HL-60/S4 treated with retinoic acid at 250 ng/mL for 4 days and 3 days (cell line): ENCODE measurements around the gene BPIFA3.
"Not testable (repeated sequence)": the region's sequence is repeated elsewhere in the genome, so short reads cannot be mapped to it uniquely, and the experiment has no call there.

Experiments
- in situ Hi-C: fragments of 300-500 bp; cut with MboI; formaldehyde crosslinking; loops from 2 replicates; pipeline ENCODE4 v1.7.0; 2022; ENCODE audit warnings: low sequenced_read_pairs

Gene BPIFA3

GRCh38 chr20:33217052-33217451, at the start of gene BPIFA3:
BPIFA3 (plus strand) TSS chr20:33217352; CDS start chr20:33217537, 185 bp downstream.
- in situ Hi-C loops: no loop called here

- in situ Hi-C loops: no loop called here
These were observed 49.3 kb upstream of the BPIFA3 start, which contains the start of gene BPIFA2 for GRCh38 chr20:33167859-33168258. BPIFA2 (plus strand) TSS chr20:33168159; CDS start chr20:33169146, 987 bp downstream.

- in situ Hi-C loops: no loop called here
These were observed 47.9 kb upstream of the BPIFA3 start for GRCh38 chr20:33169176-33169794.

GRCh38 chr20:33172781-33173180, 44.4 kb upstream of the BPIFA3 start:
- in situ Hi-C loops: no loop called here

GRCh38 chr20:33175123-33175522, 42.0 kb upstream of the BPIFA3 start:
- in situ Hi-C loops: no loop called here

- in situ Hi-C loops: no loop called here
These were observed 41.1 kb upstream of the BPIFA3 start for GRCh38 chr20:33176101-33176500.

DNA sequence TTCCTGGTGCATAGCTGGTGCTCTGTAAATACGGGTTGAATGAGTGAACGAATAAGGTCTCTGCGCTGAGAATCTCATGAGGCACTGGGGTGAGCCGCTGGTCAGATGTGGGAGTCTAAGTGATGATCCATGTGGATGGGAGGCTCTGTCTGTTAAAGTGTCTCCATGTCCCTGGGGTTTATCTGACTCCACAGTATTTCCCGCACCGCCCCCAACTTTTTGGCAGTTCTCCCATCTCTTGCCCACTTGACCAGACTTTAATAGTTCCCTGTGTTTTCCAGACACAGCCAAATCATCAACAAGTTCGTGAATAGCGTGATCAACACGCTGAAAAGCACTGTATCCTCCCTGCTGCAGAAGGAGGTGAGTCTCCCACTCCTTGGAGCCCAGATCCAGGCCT, 39.3 kb upstream of the BPIFA3 start:
- in situ Hi-C loops: no loop called here

GRCh38 chr20:33178726-33179125, 38.4 kb upstream of the BPIFA3 start:
- in situ Hi-C loops: no loop called here

DNA sequence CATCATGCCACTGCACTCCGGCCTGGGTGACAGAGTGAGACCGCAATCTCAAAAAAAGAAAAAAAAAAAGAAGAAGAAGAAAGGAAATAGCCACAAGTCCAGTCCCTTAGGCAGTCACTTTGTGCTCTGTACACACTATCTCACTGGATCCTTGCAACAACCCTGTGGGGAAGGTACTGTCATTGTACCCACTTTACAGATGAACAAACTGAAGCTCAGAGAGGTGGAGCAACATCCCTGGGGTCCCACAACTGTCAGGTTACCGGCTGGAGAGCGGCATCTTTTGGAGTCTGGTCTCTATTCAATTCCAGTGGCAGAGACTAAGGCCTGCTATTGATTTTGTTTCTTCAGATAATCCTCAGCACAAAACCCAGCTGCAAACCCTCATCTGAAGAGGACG, 37.0 kb upstream of the BPIFA3 start:
- in situ Hi-C loops: no loop called here

- in situ Hi-C loops: no loop called here
These were observed 35.6 kb upstream of the BPIFA3 start for GRCh38 chr20:33181482-33182093.

DNA sequence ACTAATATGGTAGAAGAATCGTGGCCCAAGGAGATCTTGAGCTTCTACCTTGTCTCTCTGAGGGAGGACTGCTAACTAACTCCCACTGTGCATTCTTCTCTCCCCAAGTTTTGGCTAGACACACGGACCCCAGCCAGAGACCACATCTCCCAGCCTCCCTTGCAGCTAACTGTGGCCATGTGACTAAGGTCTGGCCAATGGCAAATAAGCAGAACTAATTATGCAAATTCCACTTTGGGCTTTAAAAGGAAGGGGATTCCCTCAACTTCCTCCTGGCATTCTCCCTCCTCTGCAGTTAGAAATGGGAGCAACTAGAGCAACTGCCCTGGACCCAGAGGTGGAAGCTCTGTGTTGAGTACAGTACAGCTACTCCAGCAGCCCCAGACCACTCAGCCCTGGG, 33.8 kb upstream of the BPIFA3 start:
- in situ Hi-C loops: no loop called here

DNA sequence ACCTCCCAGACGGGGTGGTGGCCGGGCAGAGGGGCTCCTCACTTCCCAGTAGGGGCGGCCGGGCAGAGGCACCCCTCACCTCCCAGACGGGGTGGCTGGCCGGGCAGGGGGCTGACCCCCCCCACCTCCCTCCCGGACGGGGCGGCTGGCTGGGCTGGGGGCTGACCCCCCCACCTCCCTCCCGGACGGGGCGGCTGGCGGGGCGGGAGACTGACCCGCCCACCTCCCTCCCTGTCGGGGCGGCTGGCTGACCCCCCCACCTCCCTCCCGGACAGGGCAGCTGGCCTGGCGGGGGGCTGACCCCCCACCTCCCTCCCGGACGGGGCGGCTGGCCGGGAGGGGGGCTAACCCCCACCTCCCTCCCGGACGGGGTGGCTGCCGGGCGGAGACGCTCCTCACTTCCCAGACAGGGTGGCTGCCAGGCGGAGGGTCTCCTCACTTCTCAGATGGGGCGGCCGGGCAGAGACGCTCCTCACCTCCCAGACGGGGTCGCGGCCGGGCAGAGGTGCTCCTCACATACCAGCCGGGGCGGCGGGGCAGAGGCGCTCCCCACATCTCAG, 32.0 kb upstream of the BPIFA3 start:
- in situ Hi-C loops: not testable (repeated sequence)

DNA sequence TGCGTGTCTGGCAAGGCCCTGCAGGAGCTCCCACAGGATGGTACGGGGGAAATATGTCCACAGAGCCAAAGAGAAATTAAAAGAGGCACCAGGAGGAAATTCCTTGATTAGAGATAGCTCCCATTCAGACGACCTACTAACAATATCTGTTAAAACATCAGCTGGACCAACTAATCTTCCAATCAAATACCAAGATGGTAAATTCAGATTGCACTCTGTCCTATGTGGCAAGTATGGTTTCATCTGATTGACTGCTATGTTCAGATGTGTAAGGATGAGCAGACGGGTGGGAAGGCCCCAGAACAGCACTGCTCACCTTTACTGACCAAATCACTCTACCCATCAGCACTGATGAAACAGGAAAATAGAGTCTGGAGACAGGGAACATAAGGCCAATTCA, 29.7 kb upstream of the BPIFA3 start:
- in situ Hi-C loops: no loop called here

DNA sequence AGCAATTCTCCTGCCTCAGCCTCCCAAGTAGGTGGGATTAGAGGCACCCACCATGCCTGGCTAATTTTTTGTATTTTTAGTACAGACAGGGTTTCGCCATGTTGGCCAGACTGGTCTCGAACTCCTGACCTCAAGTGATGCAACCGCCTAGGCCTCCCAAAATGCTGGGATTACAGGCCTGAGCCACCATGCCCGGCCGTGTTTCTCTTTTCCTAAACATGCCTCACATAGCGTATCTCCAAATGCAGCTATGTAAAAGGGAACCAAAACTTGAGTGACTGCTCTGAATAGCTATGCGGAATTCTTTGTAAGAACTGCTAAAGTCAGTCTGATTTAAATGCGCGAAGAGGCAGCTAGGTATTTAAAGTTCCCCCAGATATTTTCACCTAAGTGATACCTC, 28.7 kb upstream of the BPIFA3 start:
- in situ Hi-C loops: no loop called here

GRCh38 chr20:33191484-33191883, 25.7 kb upstream of the BPIFA3 start:
- in situ Hi-C loops: no loop called here

DNA sequence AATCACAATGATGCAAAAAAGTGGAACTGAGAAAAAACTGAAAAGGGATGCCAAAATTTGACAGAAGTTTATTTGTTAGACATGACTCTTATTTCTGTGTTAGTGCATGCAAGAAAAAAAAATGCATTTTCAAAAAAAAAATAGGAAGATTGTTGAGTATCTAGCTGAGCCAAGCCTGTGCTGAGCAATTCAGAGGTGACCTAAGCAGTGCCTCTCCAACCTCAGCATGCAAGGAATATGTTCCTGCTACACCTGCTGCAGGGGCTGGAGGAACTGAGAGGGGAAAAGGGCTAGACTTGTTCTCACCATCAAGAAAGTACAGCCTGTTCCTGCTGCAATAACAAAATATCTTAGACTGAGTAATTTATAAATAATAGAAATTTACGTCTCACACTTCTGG, 25.2 kb upstream of the BPIFA3 start:
- in situ Hi-C loops: no loop called here

DNA sequence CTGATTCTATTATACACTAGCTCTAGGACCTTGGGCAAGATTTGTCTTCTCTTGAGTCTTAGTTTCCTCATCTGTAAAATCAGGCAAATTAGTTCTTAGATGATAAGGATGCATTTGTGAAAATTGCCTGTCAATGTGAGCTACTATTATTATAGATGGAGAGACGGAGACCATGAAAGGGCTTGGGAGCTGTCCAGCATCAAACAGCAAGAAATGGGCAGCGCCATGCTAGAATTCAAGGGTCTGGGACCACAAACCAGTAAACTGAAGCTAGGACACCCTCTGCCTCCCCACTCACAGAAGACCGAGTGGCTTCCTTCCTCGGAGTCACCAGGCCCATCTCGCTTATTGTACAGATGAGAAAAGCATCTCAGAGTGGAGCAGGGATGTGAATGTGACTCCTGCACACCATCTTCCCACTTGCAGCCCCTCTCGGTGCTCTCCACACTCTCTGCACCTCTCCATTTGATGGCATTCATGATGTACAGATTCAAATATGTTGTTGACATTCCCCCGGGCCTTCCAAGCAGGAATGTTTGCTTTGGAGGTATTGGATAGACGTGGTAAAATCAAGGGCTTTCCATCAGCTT, 24.1 kb upstream of the BPIFA3 start:
- in situ Hi-C loops: no loop called here

GRCh38 chr20:33199026-33199425, 18.1 kb upstream of the BPIFA3 start:
- in situ Hi-C loops: no loop called here

- in situ Hi-C loops: no loop called here
These were observed 14.7 kb upstream of the BPIFA3 start for GRCh38 chr20:33202451-33202850.

GRCh38 chr20:33203444-33203843, 13.7 kb upstream of the BPIFA3 start:
- in situ Hi-C loops: no loop called here

GRCh38 chr20:33209789-33210188, 7.4 kb upstream of the BPIFA3 start:
- in situ Hi-C loops: no loop called here

DNA sequence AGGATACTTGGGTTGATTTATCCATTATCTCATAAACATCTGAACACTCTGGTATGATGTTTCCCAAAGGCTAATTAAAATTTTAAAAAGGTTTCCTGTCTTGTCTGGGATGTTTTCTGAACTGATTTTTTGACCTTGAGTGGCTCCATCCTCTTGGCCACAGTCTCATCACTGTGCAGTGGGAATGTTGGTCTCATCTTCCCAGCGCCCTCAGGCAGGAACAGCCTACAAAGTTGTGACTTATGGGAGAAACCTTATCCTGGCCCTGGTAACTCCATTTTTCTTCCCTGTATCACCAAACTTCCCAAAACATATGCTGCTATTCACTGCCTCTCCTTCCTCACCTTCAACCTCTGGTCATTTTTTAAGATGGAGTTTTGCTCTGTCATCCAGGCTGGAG, 6.8 kb upstream of the BPIFA3 start:
- in situ Hi-C loops: no loop called here
